Panc1 (cell line): Measurements from ENCODE around the gene PDZRN4.

Experiments
- CTCF ChIP-seq: fragments of 450-650 bp; IDR thresholded peaks from 2 replicates; pipeline ENCODE4 v1.5.1; 2017; ENCODE audit warnings: mild to moderate bottlenecking
- POLR2AphosphoS5 ChIP-seq: IDR thresholded peaks from 2 replicates; pipeline ENCODE4 v1.6.1; 2012; ENCODE audit warnings: mild to moderate bottlenecking, low read depth, low read length, moderate library complexity

GRCh38 chr12:41274643-41275042 lies 86.5 kb downstream of the PDZRN4 start:
- no peak for TF ChIP-seq POLR2AphosphoS5
- no peak for TF ChIP-seq CTCF
